ENCODE measurements around the gene PDGFA. TPM values are rescaled to one million over a fixed set of nuclear protein-coding genes. Genes with fewer than 3 reads are reported as not detected.

The PDGFA gene
- total RNA-seq, 1 experiment from 2014 or later, result 20.1 TPM

- Mint-ChIP-seq H3K36me3 (ENCODE audit: insufficient read depth, unreplicated experiment) (no peaks in the 10 kb centered on the region), H3K27ac (ENCODE audit: low read depth, unreplicated experiment) (no peak overlapping the region), H3K27me3 (ENCODE audit: insufficient read depth, unreplicated experiment) (peaks cover 35% of the 10 kb centered on the region), H3K4me3 (ENCODE audit: unreplicated experiment) (no peak overlapping the region), H3K9me3 (ENCODE audit: unreplicated experiment) (peaks cover 16% of the 10 kb centered on the region), H3K4me1 (ENCODE audit: insufficient read depth, unreplicated experiment) (peaks cover 12% of the 10 kb centered on the region)
- DNase-seq (ENCODE audit: unreplicated experiment), result no peak
- intact Hi-C loops (cut with micrococcal nuclease), result no loop called here
- ChIA-PET POLR2A (interaction anchor here (0.5 kb wide), 1 partner anchor 1686 kb away, joined by 3 read pairs; no protein-coding TSS in a partner anchor), CTCF (interaction anchor here (0.5 to 0.8 kb wide), 2 partner anchors 14 to 219 kb away, joined by 3 read pairs; no protein-coding TSS in a partner anchor)
- no TSS peak for BruUV-seq (replicated peaks)
- no peak for TF ChIP-seq CTCF (IDR thresholded peaks at IDR 0.05; ENCODE audit: unreplicated experiment)
Measured at GRCh38 chr7:486216-486743, 33.4 kb downstream of the PDGFA start.

- Mint-ChIP-seq H3K36me3 (ENCODE audit: insufficient read depth, unreplicated experiment) (no peaks in the 10 kb centered on the region), H3K4me1 (ENCODE audit: insufficient read depth, unreplicated experiment) (peaks cover 12% of the 10 kb centered on the region), H3K9me3 (ENCODE audit: unreplicated experiment) (peaks cover 16% of the 10 kb centered on the region), H3K27ac (ENCODE audit: low read depth, unreplicated experiment) (no peak overlapping the region), H3K4me3 (ENCODE audit: unreplicated experiment) (no peak overlapping the region), H3K27me3 (ENCODE audit: insufficient read depth, unreplicated experiment) (peaks cover 35% of the 10 kb centered on the region)
- no peak for TF ChIP-seq CTCF (IDR thresholded peaks at IDR 0.05; ENCODE audit: unreplicated experiment)
- intact Hi-C loops (cut with micrococcal nuclease), result no loop called here
- no TSS peak for BruUV-seq (replicated peaks)
- ChIA-PET CTCF (interaction anchor here (0.6 to 1.1 kb wide), 4 partner anchors 14 to 1052 kb away, joined by 3 read pairs; no protein-coding TSS in a partner anchor), POLR2A (interaction anchor here (0.6 kb wide), 1 partner anchor 14 kb away, joined by 3 read pairs; no protein-coding TSS in a partner anchor)
- DNase-seq (ENCODE audit: unreplicated experiment), result peak; percentile 11
Measured at GRCh38 chr7:485188-486081, 34.2 kb downstream of the PDGFA start.

- H3K4me1 Mint-ChIP-seq (ENCODE audit: insufficient read depth, unreplicated experiment), result peaks cover 12% of the 10 kb centered on the region
- no peak for DNase-seq (ENCODE audit: unreplicated experiment)
- POLR2A ChIA-PET, result interaction anchor here (0.6 kb wide), 1 partner anchor 15 kb away, joined by 3 read pairs; no protein-coding TSS in a partner anchor
Measured at GRCh38 chr7:484356-485101, 35.1 kb downstream of the PDGFA start.

More at GRCh38 chr7:484356-485101, 35.1 kb downstream of the PDGFA start:
- peaks cover 35% of the 10 kb centered on the region for H3K27me3 Mint-ChIP-seq (ENCODE audit: insufficient read depth, unreplicated experiment)
- CTCF ChIA-PET, result interaction anchor here (0.6 to 1.1 kb wide), 2 partner anchors 235 to 247 kb away, joined by 3 read pairs; no protein-coding TSS in a partner anchor
- no peak overlapping the region for H3K4me3 Mint-ChIP-seq (ENCODE audit: unreplicated experiment)
- H3K27ac Mint-ChIP-seq (ENCODE audit: low read depth, unreplicated experiment), result no peak overlapping the region
- H3K9me3 Mint-ChIP-seq (ENCODE audit: unreplicated experiment), result peaks cover 16% of the 10 kb centered on the region
- intact Hi-C loops (cut with micrococcal nuclease), result no loop called here
- TF ChIP-seq CTCF (IDR thresholded peaks at IDR 0.05; ENCODE audit: unreplicated experiment), result no peak
- no TSS peak for BruUV-seq (replicated peaks)
- no peaks in the 10 kb centered on the region for H3K36me3 Mint-ChIP-seq (ENCODE audit: insufficient read depth, unreplicated experiment)
